K562 (cell line): ENCODE data around the gene ADGRE2. TPM values are rescaled to one million over a fixed set of nuclear protein-coding genes. Genes with fewer than 3 reads are reported as not detected.
A peak's percentile ranks its signal among the peaks of the same experiment; 100 is the strongest.
"Not testable (repeated sequence)": the region's sequence is repeated elsewhere in the genome, so short reads cannot be mapped to it uniquely, and the experiment has no call there.

Source experiments
- ATAC-seq: fragments of 200-7000 bp; cut with Tn5 transposase; 3 replicates; pipeline ENCODE4 v1.9.1; 2020; ENCODE audit warnings: moderate library complexity
- BruUV-seq: library from RNA; stranded (reverse); fragments of 400-500 nt; replicated peaks from 2 replicates; lab custom pipeline; 2021; lab: Mats Ljungman, UMichigan
- CTCF ChIA-PET: fragments of 300-600 bp; formaldehyde crosslinking; extraction: SDS; loops from one replicate; lab custom pipeline; 2021; ENCODE audit warnings: low intra/inter-chr PET ratio; lab: Yijun Ruan, JAX
- POLR2A ChIA-PET: fragments of 300-600, 350-650 bp; sonication (Branson Sonifier 250); formaldehyde crosslinking; extraction: SDS; loops from one replicate; lab custom pipeline; 2021; ENCODE audit warnings: antibody characterized with exemption, inconsistent platforms; lab: Yijun Ruan, JAX
- DNase-seq, 4 experiments: peaks; one replicate each; pipeline versions ENCODE4 v3.0.0 to v3.0.0-alpha.2; 2011 to 2018; ENCODE audit warnings: low spot score in 3 of 4, mixed read lengths in 3 of 4; ENCODE audit errors: extremely low read depth in 1 of 4
- FAIRE-seq: peaks from 2 replicates; lab custom pipeline; 2011; peaks lifted over from hg19 to GRCh38; lab: Jason Lieb, UNC
- H2AFZ ChIP-seq: 2 replicates; pipeline ENCODE4 v1.6.0; 2011; ENCODE audit warnings: low read depth, low read length, control low read depth, inconsistent platforms
- H3K27ac ChIP-seq: fragments of 200-600 bp; 3 replicates; pipeline ENCODE4 v1.8.0; 2011; ENCODE audit warnings: low read depth, mild to moderate bottlenecking, control low read depth, inconsistent platforms, low read length, moderate library complexity, mixed read lengths; ENCODE audit errors: extremely low read depth
- H3K27me3 ChIP-seq, 2 experiments: fragments of 300-600 bp in 1 of 2; 2 replicates in 1 of 2; 3 replicates in 1 of 2; pipeline versions ENCODE4 v1.6.0 to v1.8.0; 2011; ENCODE audit warnings: inconsistent platforms in 2 of 2, low read length in 2 of 2, mild to moderate bottlenecking in 1 of 2, mixed read lengths in 1 of 2, moderate library complexity in 1 of 2; ENCODE audit not compliant: control insufficient read depth in 2 of 2, insufficient read depth in 2 of 2
- H3K36me3 ChIP-seq: fragments of 300-600 bp; 3 replicates; pipeline ENCODE4 v1.8.0; 2011; ENCODE audit warnings: mild to moderate bottlenecking, low read length, inconsistent platforms; ENCODE audit not compliant: control insufficient read depth, insufficient read depth
- H3K4me1 ChIP-seq, 2 experiments: fragments of 200-600 bp in 1 of 2; replicated peaks in 1 of 2; 2 replicates in 1 of 2; 3 replicates in 1 of 2; pipeline versions ENCODE4 v1.5.1 to v1.8.0; 2011; ENCODE audit warnings: inconsistent platforms in 2 of 2, low read length in 2 of 2, mild to moderate bottlenecking in 1 of 2, mixed read lengths in 1 of 2, moderate library complexity in 1 of 2; ENCODE audit not compliant: control insufficient read depth in 2 of 2, insufficient read depth in 2 of 2
- H3K4me2 ChIP-seq: 2 replicates; pipeline ENCODE4 v1.6.1; 2011; ENCODE audit warnings: low read length, control low read depth, inconsistent platforms, mixed read lengths; ENCODE audit not compliant: insufficient read depth
- H3K4me3 ChIP-seq: fragments of 200-600 bp; sonication (generic), shearing (Covaris generic); 2 replicates; pipeline ENCODE4 v1.5.1; 2016; ENCODE audit warnings: control low read depth, inconsistent platforms
- H3K79me2 ChIP-seq: fragments of 200-600 bp; 3 replicates; pipeline ENCODE4 v1.8.0; 2011; ENCODE audit warnings: low read length, inconsistent platforms; ENCODE audit not compliant: control insufficient read depth, insufficient read depth
- H3K9ac ChIP-seq, 2 experiments: 2 replicates each; pipeline versions ENCODE4 v1.6.0 to v1.6.1; 2011; ENCODE audit warnings: low read depth in 2 of 2, low read length in 2 of 2, control low read depth in 1 of 2, inconsistent platforms in 1 of 2, mild to moderate bottlenecking in 1 of 2, mixed read lengths in 1 of 2; ENCODE audit not compliant: insufficient read depth in 1 of 2
- H3K9me1 ChIP-seq: one replicate; pipeline ENCODE4 v1.6.0; 2011; ENCODE audit warnings: inconsistent platforms, mild to moderate bottlenecking, low read length, moderate library complexity; ENCODE audit not compliant: control insufficient read depth, insufficient read depth
- H3K9me3 ChIP-seq: replicated peaks from 2 replicates; pipeline ENCODE4 v1.5.1; 2011; ENCODE audit warnings: low read depth, low read length, inconsistent platforms; ENCODE audit not compliant: control insufficient read depth, insufficient read depth
- H4K20me1 ChIP-seq: replicated peaks from 2 replicates; pipeline ENCODE4 v1.6.1; 2011; ENCODE audit warnings: low read length, inconsistent platforms, mixed read lengths; ENCODE audit not compliant: control insufficient read depth, insufficient read depth
- BCOR ChIP-seq: fragments of 450-650 bp; IDR thresholded peaks from 2 replicates; pipeline ENCODE4 v1.6.1; 2016
- KDM1A ChIP-seq, 2 experiments: fragments of 450-650 bp; IDR thresholded peaks; 2 replicates each; pipeline ENCODE4 v1.6.1; 2016; ENCODE audit warnings: mild to moderate bottlenecking in 2 of 2
- RBM25 ChIP-seq: fragments of 200-400 bp; formaldehyde crosslinking; IDR thresholded peaks from 2 replicates; pipeline ENCODE4 v1.6.1; 2018; ENCODE audit warnings: low read length, low read depth, moderate library complexity; ENCODE audit not compliant: severe bottlenecking
- ZNF146 ChIP-seq: IDR thresholded peaks from one replicate; pipeline ENCODE4 v1.6.1; 2018; ENCODE audit warnings: missing compliant biosample characterization; ENCODE audit not compliant: unreplicated experiment
- WGBS: fragments of 100-300 bp; shearing (Covaris generic); methylation state at CpG from one replicate; pipeline ENCODE4 v1.1.6; 2016; ENCODE audit warnings: low coverage, mixed read lengths; ENCODE audit not compliant: insufficient coverage; ENCODE audit errors: missing lambda C conversion rate; 5-methylcytosine and 5-hydroxymethylcytosine counted together
- in situ Hi-C: fragments of 300-500 bp; cut with MboI; formaldehyde crosslinking; loops from 4 replicates; pipeline ENCODE4 v1.15.0; 2018; ENCODE audit warnings: inconsistent platforms, mixed read lengths
- intact Hi-C: fragments of 100-400 bp; cut with micrococcal nuclease; formaldehyde crosslinking; loops from 2 replicates; pipeline ENCODE4 v1.14.2; 2022
- polyA plus RNA-seq, 8 experiments: library from polyadenylated mRNA; depleted of rRNA in 4 of 8; stranded (reverse) in 5 of 8; unstranded in 3 of 8; fragments of >200 nt; fragmentation: Nextera tagmentation in 2 of 8; fragmentation: Illumina TruSeq in 1 of 8; extraction: Ambion mirVana in 2 of 8; extraction: Trizol in 1 of 8; gene quantifications; 2 replicates each; pipeline versions ENCODE4 v1.2.1 to v1.2.3, GENCODE V29; 2011 to 2014; ENCODE audit warnings: inconsistent platforms in 1 of 8, missing spikeins in 1 of 8
- total RNA-seq, 7 experiments: library from RNA; depleted of rRNA in 6 of 7; stranded (reverse); fragments of >200 nt in 6 of 7; fragmentation: Illumina TruSeq in 2 of 7; extraction: Trizol in 2 of 7; gene quantifications; 2 replicates each; pipeline versions ENCODE4 v1.2.1 to v1.2.3, GENCODE V29; 2011 to 2021; ENCODE audit warnings: low replicate concordance in 1 of 7

ADGRE2 gene
- total and polyA plus RNA-seq, 9 of the 15 experiments (the other 6 are each of a cell fraction or from before 2014, with no cell fraction given), result 4.3 to 17.3 (median 9.8) TPM

- 75% methylated on average over 4 of the region's 4 CpGs for WGBS
- H3K36me3 ChIP-seq, ATAC-seq, H3K9me3 ChIP-seq, H3K27me3 ChIP-seq, H3K4me3 ChIP-seq, BruUV-seq, H2AFZ ChIP-seq, in situ Hi-C loops, H3K9me1 ChIP-seq, H3K27ac ChIP-seq, H3K9ac ChIP-seq, H4K20me1 ChIP-seq, FAIRE-seq, intact Hi-C loops, H3K4me2 ChIP-seq, DNase-seq: not testable (repeated sequence)
- H3K79me2 ChIP-seq, result peaks cover 22% of the 10 kb centered on the region
- TF ChIP-seq BCOR (peak; percentile 65; the same call in 1 of the 2 replicates), ZNF146 (CRISPR knock-in tag) (peak; percentile 98), KDM1A (IDR thresholded peaks at IDR 0.05) (peak in 1 of 2 experiments; percentile 36; a peak in 2 of 4 replicates), RBM25 (peak; percentile 35)
- CTCF ChIA-PET, result interaction anchor here (0.7 kb wide), 1 partner anchor 180 kb away, joined by 3 read pairs; no protein-coding TSS in a partner anchor
- POLR2A ChIA-PET, result interaction anchor here (0.6 to 1.5 kb wide), 3 partner anchors 9 to 564 kb away, joined by 3 read pairs; no protein-coding TSS in a partner anchor
- peaks cover under 1 to 23% of the 10 kb centered on the region in 2 experiments; a peak in 3 of 5 replicates for H3K4me1 ChIP-seq
Observed at GRCh38 chr19:14777645-14778044, 715 bp downstream of the ADGRE2 start.
